ENCODE measurements around the gene STRA8. TPM values are rescaled to one million over a fixed set of nuclear protein-coding genes. Genes with fewer than 3 reads are reported as not detected.

The STRA8 gene
- total RNA-seq, 3 donors from 2014 or later (not counting 1 experiment from before 2014, with no cell fraction given), result not detected

DNA sequence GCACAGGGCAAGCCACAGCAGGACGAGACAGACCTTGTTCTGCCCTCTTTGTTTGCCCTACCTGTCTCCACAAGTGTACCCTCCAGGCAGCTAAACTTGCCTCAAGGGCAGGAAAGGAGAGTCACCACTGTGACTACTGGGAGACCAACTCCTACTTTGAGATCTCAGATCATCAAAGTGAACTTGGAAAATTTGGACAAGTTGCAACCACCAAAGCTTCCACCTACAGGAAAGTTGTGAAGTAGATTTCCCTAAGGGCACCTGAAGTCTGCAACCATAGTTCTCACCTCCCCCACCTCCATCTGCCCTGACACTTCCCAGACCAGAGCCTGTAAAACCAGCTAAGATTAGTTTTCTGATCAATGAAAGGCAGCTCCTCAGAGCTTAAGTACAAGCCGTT, 19.8 kb upstream of the STRA8 start:
- no peak overlapping the region for H3K27ac Mint-ChIP-seq
- peaks cover 16% of the 10 kb centered on the region for H3K4me1 ChIP-seq (ENCODE audit: control insufficient read depth, insufficient read depth, low read length)
- ATAC-seq (no peak), DNase-seq (no peak)
- H3K4me3 ChIP-seq (ENCODE audit: low read length), result no peak overlapping the region
- H3K27ac ChIP-seq (ENCODE audit: low read length), result no peak overlapping the region
- no peaks in the 10 kb centered on the region for H3K9me3 ChIP-seq (ENCODE audit: control insufficient read depth, insufficient read depth, low read length)
- intact Hi-C loops (cut with micrococcal nuclease), result loop anchor here (5.0 kb wide), 2 partner anchors 42 to 293 kb away; partner anchors contain the start of gene CYREN
- 85% methylated on average over 2 of the region's 2 CpGs for WGBS (ENCODE audit: insufficient coverage)
- TF ChIP-seq, protein P1, sequence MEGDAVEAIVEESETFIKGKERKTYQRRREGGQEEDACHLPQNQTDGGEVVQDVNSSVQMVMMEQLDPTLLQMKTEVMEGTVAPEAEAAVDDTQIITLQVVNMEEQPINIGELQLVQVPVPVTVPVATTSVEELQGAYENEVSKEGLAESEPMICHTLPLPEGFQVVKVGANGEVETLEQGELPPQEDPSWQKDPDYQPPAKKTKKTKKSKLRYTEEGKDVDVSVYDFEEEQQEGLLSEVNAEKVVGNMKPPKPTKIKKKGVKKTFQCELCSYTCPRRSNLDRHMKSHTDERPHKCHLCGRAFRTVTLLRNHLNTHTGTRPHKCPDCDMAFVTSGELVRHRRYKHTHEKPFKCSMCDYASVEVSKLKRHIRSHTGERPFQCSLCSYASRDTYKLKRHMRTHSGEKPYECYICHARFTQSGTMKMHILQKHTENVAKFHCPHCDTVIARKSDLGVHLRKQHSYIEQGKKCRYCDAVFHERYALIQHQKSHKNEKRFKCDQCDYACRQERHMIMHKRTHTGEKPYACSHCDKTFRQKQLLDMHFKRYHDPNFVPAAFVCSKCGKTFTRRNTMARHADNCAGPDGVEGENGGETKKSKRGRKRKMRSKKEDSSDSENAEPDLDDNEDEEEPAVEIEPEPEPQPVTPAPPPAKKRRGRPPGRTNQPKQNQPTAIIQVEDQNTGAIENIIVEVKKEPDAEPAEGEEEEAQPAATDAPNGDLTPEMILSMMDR (IDR thresholded peaks at IDR 0.05), result no peak
- no peaks in the 10 kb centered on the region for H3K36me3 Mint-ChIP-seq
- H3K27me3 ChIP-seq (ENCODE audit: control insufficient read depth, insufficient read depth, low read length), result no peaks in the 10 kb centered on the region
- peak overlapping the region; percentile 25 for H3K4me3 Mint-ChIP-seq
- peaks cover 6 to 8% of the 10 kb centered on the region in 2 donors for H3K27me3 Mint-ChIP-seq (ENCODE audit: low read depth in 2 of 2)
- H3K9me3 Mint-ChIP-seq, result no peaks in the 10 kb centered on the region
- peaks cover 11 to 14% of the 10 kb centered on the region in 2 donors for H3K4me1 Mint-ChIP-seq
- no peaks in the 10 kb centered on the region for H3K36me3 ChIP-seq (ENCODE audit: control insufficient read depth, insufficient read depth, low read length)

DNA sequence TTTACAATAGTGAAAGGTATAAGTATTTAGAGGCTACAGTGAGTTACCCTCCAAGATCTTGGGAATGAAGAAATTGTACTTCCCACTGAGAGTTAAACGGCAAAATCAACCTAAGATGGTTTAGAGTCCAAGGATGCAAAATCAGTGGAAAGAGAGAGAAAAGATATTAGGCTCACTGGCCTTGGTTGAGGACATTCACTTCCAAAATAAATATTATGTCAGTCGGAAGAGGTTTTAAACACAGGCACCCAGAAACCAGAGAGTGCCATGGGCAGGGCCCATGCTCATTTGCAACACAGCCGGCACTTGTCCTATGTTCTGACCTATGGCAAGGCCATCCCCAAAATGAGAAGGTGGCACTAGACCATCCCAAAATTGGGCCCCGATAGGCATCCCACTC, 18.5 kb upstream of the STRA8 start:
- H3K27me3 Mint-ChIP-seq (ENCODE audit: low read depth in 2 of 2), result peaks cover 6 to 16% of the 10 kb centered on the region in 2 donors
- TF ChIP-seq, protein P1 (IDR thresholded peaks at IDR 0.05), result no peak

DNA sequence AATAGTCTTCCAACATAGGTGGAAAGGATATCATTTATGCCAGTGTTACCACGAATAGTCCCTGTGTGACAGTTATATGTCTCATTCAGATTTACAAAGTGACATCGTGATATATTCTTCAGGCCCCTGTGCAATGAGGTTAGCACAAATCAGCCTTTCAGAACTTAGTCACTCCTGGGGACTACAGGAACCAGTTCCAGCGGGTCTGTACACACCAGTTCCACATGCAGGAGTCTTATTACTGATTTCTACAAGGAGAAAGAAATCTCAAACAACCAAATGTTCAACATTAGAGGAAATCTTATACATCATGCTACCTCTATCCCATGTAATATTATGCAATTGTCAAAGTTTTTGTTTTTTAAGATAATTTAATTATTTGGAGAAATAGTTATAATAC, 17.9 kb upstream of the STRA8 start:
- peaks cover 2 to 10% of the 10 kb centered on the region in 2 donors for H3K4me1 Mint-ChIP-seq

More for the DNA sequence above, 18.5 kb upstream of the STRA8 start:
- ATAC-seq (no peak), DNase-seq (no peak)
- Mint-ChIP-seq H3K36me3 (no peaks in the 10 kb centered on the region), H3K27ac (no peak overlapping the region), H3K4me3 (no peak overlapping the region), H3K4me1 (peaks cover 5 to 14% of the 10 kb centered on the region in 2 donors), H3K9me3 (no peaks in the 10 kb centered on the region)
- Histone ChIP-seq H3K36me3 (ENCODE audit: control insufficient read depth, insufficient read depth, low read length) (no peaks in the 10 kb centered on the region), H3K4me3 (ENCODE audit: low read length) (no peak overlapping the region), H3K4me1 (ENCODE audit: control insufficient read depth, insufficient read depth, low read length) (peaks cover 15% of the 10 kb centered on the region), H3K27ac (ENCODE audit: low read length) (no peak overlapping the region), H3K9me3 (ENCODE audit: control insufficient read depth, insufficient read depth, low read length) (no peaks in the 10 kb centered on the region), H3K27me3 (ENCODE audit: control insufficient read depth, insufficient read depth, low read length) (no peaks in the 10 kb centered on the region)
- intact Hi-C loops (cut with micrococcal nuclease), result no loop called here
- 91% methylated on average over 4 of the region's 4 CpGs for WGBS (ENCODE audit: insufficient coverage)

More for the DNA sequence above, 17.9 kb upstream of the STRA8 start:
- TF ChIP-seq, protein P1 (IDR thresholded peaks at IDR 0.05), result no peak
- Histone ChIP-seq H3K36me3 (ENCODE audit: control insufficient read depth, insufficient read depth, low read length) (no peaks in the 10 kb centered on the region), H3K4me3 (ENCODE audit: low read length) (no peak overlapping the region), H3K4me1 (ENCODE audit: control insufficient read depth, insufficient read depth, low read length) (peaks cover 10% of the 10 kb centered on the region), H3K27me3 (ENCODE audit: control insufficient read depth, insufficient read depth, low read length) (no peaks in the 10 kb centered on the region), H3K9me3 (ENCODE audit: control insufficient read depth, insufficient read depth, low read length) (no peaks in the 10 kb centered on the region), H3K27ac (ENCODE audit: low read length) (no peak overlapping the region)
- peaks cover 9 to 21% of the 10 kb centered on the region in 2 donors for H3K27me3 Mint-ChIP-seq (ENCODE audit: low read depth in 2 of 2)
- DNase-seq, result no peak
- no peak overlapping the region for H3K4me3 Mint-ChIP-seq
- no peak overlapping the region for H3K27ac Mint-ChIP-seq
- intact Hi-C loops (cut with micrococcal nuclease), result no loop called here
- no peak for ATAC-seq
- H3K9me3 Mint-ChIP-seq, result no peaks in the 10 kb centered on the region
- WGBS (ENCODE audit: insufficient coverage), result 87% methylated on average over 3 of the region's 3 CpGs
- no peaks in the 10 kb centered on the region for H3K36me3 Mint-ChIP-seq

Data from natural killer cell (primary cell).